Upper lobe of right lung (tissue), 1 donor: ENCODE measurements around the gene PPP1R27. TPM values are rescaled to one million over a fixed set of nuclear protein-coding genes. Genes with fewer than 3 reads are reported as not detected.

ENCODE experiments used
- ATAC-seq: fragments of 200-7000 bp; cut with Tn5 transposase; one replicate; pipeline ENCODE4 v1.9.1; 2020; ENCODE audit warnings: mild to moderate bottlenecking, moderate library complexity
- DNase-seq: peaks from one replicate; pipeline ENCODE4 v3.0.0-alpha.2; 2020
- H3K27ac ChIP-seq: fragments of 200-600 bp; one replicate; pipeline ENCODE4 v1.8.0; 2022
- H3K27me3 ChIP-seq: fragments of 200-600 bp; one replicate; pipeline ENCODE4 v1.8.0; 2022; ENCODE audit warnings: mild to moderate bottlenecking
- H3K36me3 ChIP-seq: fragments of 200-600 bp; one replicate; pipeline ENCODE4 v1.8.0; 2022
- H3K4me1 ChIP-seq: fragments of 200-600 bp; one replicate; pipeline ENCODE4 v1.8.0; 2022
- H3K4me3 ChIP-seq: fragments of 200-600 bp; one replicate; pipeline ENCODE4 v1.8.0; 2022; ENCODE audit warnings: mild to moderate bottlenecking
- H3K9me3 ChIP-seq: fragments of 200-600 bp; one replicate; pipeline ENCODE4 v1.8.0; 2022
- CTCF ChIP-seq: fragments of 200-600 bp; IDR thresholded peaks from one replicate; pipeline ENCODE4 v1.8.0; 2022; ENCODE audit warnings: antibody characterized with exemption
- intact Hi-C: fragments of 100-400 bp; cut with DNase I; formaldehyde crosslinking; loops from one replicate; pipeline ENCODE4 v1.11.0; 2022
- total RNA-seq: library from RNA; stranded (reverse); fragmentation: NEBNext Ultra II Directional; extraction: Animal tissue kit (Norgen Biotek cat#: 25700); gene quantifications from one replicate; pipeline ENCODE4 v1.2.1, GENCODE V29; 2021
- donor health status: DM: no; HTN: yes; CAD: no; lungs with severe emphysema.

PPP1R27 gene
- total RNA-seq, 1 donor from 2014 or later, result not detected

DNA sequence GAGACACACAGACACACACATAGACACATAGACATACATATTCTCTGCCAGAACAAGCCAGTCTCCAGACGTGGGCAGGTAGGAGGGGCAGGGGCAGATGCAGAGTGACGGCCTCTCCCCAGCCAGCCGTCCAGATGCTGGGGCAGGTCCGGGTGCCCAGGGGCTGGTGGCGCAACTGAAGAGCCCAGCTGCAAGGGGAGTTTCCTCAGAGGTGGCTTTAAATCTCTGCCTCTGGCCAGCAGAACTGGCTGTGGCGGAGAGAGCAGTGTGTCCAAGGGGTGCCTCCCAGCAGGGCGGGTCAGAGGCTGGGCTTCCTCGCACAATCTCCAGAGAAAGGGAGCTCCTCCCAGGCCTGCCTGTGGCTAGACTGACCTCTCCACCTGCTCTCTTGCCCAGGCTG, 40.3 kb downstream of the PPP1R27 start:
- Histone ChIP-seq H3K36me3 (no peaks in the 10 kb centered on the region), H3K4me1 (no peaks in the 10 kb centered on the region), H3K4me3 (no peak overlapping the region), H3K27ac (no peak overlapping the region), H3K27me3 (no peaks in the 10 kb centered on the region), H3K9me3 (no peaks in the 10 kb centered on the region)
- DNase-seq (peak; percentile 80), ATAC-seq (peak; percentile 99)
- intact Hi-C loops, result no loop called here
- TF ChIP-seq CTCF, result no peak

- no peak overlapping the region for H3K4me3 ChIP-seq
- no peak overlapping the region for H3K27ac ChIP-seq
- H3K27me3 ChIP-seq, result no peaks in the 10 kb centered on the region
- no peaks in the 10 kb centered on the region for H3K4me1 ChIP-seq
- ATAC-seq (no peak), DNase-seq (no peak)
- intact Hi-C loops, result no loop called here
- no peaks in the 10 kb centered on the region for H3K36me3 ChIP-seq
- no peak for TF ChIP-seq CTCF
- H3K9me3 ChIP-seq, result no peaks in the 10 kb centered on the region
These were observed 40.8 kb downstream of the PPP1R27 start for GRCh38 chr17:81794074-81794476.

DNA sequence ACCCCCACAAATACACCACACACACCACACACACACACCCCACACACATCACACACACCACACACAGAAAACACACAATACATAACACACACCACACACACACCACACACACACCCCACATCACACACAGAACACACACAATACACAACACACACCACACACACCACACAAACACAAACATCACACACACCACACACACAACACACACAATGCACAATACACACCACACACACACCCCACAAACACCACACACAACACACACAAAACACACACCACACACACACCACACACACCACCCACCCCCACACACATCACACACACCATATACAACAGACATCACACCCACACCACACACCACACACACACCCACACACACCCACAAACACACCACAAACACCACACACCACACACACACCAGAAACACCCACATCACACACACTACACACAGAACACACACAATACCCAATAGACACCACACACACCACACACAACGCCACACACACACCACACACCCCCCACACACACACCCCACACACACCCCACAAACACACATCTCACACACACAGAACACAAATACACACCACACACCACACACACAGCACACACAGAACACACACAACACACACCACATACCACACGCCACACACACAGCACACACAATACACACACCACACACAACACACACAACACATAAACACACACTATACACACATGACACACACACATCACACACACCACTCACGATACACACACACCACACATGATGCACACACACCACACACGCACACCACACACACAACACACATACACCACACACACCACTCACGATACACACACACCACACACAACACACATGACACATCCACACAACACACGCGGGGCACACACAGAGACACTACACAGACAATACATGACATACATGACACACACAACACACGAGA, 41.9 kb downstream of the PPP1R27 start:
- intact Hi-C loops, result no loop called here
- TF ChIP-seq CTCF, result no peak
- DNase-seq (no peak), ATAC-seq (peak; percentile 14)
- no peaks in the 10 kb centered on the region for H3K4me1 ChIP-seq
- no peak overlapping the region for H3K27ac ChIP-seq
- no peaks in the 10 kb centered on the region for H3K9me3 ChIP-seq
- H3K4me3 ChIP-seq, result no peak overlapping the region
- H3K36me3 ChIP-seq, result no peaks in the 10 kb centered on the region
- no peaks in the 10 kb centered on the region for H3K27me3 ChIP-seq

Other genes with a start within 250 kb of the PPP1R27 start
- 93.6 TPM for gene NPLOC4, start 197.9 kb downstream of the PPP1R27 start, total RNA-seq
- gene TSPAN10, start 197.9 kb downstream of the PPP1R27 start, total RNA-seq, result 1.1 TPM
- 1.0 TPM for gene PDE6G, start 178.5 kb downstream of the PPP1R27 start, total RNA-seq
- gene OXLD1, start 168.4 kb downstream of the PPP1R27 start, total RNA-seq, result 26.7 TPM
- gene CCDC137, start 168.3 kb downstream of the PPP1R27 start, total RNA-seq, result 13.7 TPM
- gene ARL16, start 151.3 kb downstream of the PPP1R27 start, total RNA-seq, result 19.5 TPM
- gene HGS, start 151.0 kb downstream of the PPP1R27 start, total RNA-seq, result 88.3 TPM
- 40.3 TPM for gene MRPL12, start 131.7 kb downstream of the PPP1R27 start, total RNA-seq
- 6.3 TPM for gene SLC25A10, start 122.8 kb downstream of the PPP1R27 start, total RNA-seq
- not detected for gene GCGR, start 30.9 kb downstream of the PPP1R27 start, total RNA-seq
- 72.8 TPM for gene MCRIP1, start 1.8 kb downstream of the PPP1R27 start, total RNA-seq
- 462 TPM for gene P4HB, start 25.5 kb upstream of the PPP1R27 start, total RNA-seq
- gene ARHGDIA, start 36.3 kb upstream of the PPP1R27 start, total RNA-seq, result 386 TPM
- gene ALYREF, start 56.5 kb upstream of the PPP1R27 start, total RNA-seq, result 39.4 TPM
- 91.0 TPM for gene ANAPC11, start 56.7 kb upstream of the PPP1R27 start, total RNA-seq
- 0.55 TPM for gene NPB, start 67.2 kb upstream of the PPP1R27 start, total RNA-seq
- 46.1 TPM for gene PCYT2, start 76.3 kb upstream of the PPP1R27 start, total RNA-seq
- gene SIRT7, start 83.1 kb upstream of the PPP1R27 start, total RNA-seq, result 27.5 TPM
- 35.9 TPM for gene MAFG, start 92.7 kb upstream of the PPP1R27 start, total RNA-seq
- gene PYCR1, start 102.2 kb upstream of the PPP1R27 start, total RNA-seq, result 19.0 TPM
- gene MYADML2, start 112.2 kb upstream of the PPP1R27 start, total RNA-seq, result not detected
- 6.1 TPM for gene NOTUM, start 126.1 kb upstream of the PPP1R27 start, total RNA-seq
- 50.3 TPM for gene ASPSCR1, start 142.6 kb upstream of the PPP1R27 start, total RNA-seq
- gene CENPX, start 187.8 kb upstream of the PPP1R27 start, total RNA-seq, result 40.2 TPM
- gene LRRC45, start 188.3 kb upstream of the PPP1R27 start, total RNA-seq, result 12.2 TPM
- gene RAC3, start 196.6 kb upstream of the PPP1R27 start, total RNA-seq, result 3.4 TPM
- gene DCXR, start 202.6 kb upstream of the PPP1R27 start, total RNA-seq, result 143 TPM
- gene RFNG, start 216.8 kb upstream of the PPP1R27 start, total RNA-seq, result 38.5 TPM
- 78.0 TPM for gene GPS1, start 216.8 kb upstream of the PPP1R27 start, total RNA-seq
- gene DUS1L, start 230.8 kb upstream of the PPP1R27 start, total RNA-seq, result 82.4 TPM